Upper lobe of right lung (tissue), 1 donor: ENCODE measurements around the gene DYNC2LI1. TPM values are rescaled to one million over a fixed set of nuclear protein-coding genes. Genes with fewer than 3 reads are reported as not detected.

Experiments used
- ATAC-seq: fragments of 200-7000 bp; cut with Tn5 transposase; one replicate; pipeline ENCODE4 v1.9.1; 2020; ENCODE audit warnings: mild to moderate bottlenecking, moderate library complexity
- DNase-seq: peaks from one replicate; pipeline ENCODE4 v3.0.0-alpha.2; 2020
- H3K27ac ChIP-seq: fragments of 200-600 bp; one replicate; pipeline ENCODE4 v1.8.0; 2022
- H3K27me3 ChIP-seq: fragments of 200-600 bp; one replicate; pipeline ENCODE4 v1.8.0; 2022; ENCODE audit warnings: mild to moderate bottlenecking
- H3K36me3 ChIP-seq: fragments of 200-600 bp; one replicate; pipeline ENCODE4 v1.8.0; 2022
- H3K4me1 ChIP-seq: fragments of 200-600 bp; one replicate; pipeline ENCODE4 v1.8.0; 2022
- H3K4me3 ChIP-seq: fragments of 200-600 bp; one replicate; pipeline ENCODE4 v1.8.0; 2022; ENCODE audit warnings: mild to moderate bottlenecking
- H3K9me3 ChIP-seq: fragments of 200-600 bp; one replicate; pipeline ENCODE4 v1.8.0; 2022
- intact Hi-C: fragments of 100-400 bp; cut with DNase I; formaldehyde crosslinking; loops from one replicate; pipeline ENCODE4 v1.11.0; 2022
- total RNA-seq: library from RNA; stranded (reverse); fragmentation: NEBNext Ultra II Directional; extraction: Animal tissue kit (Norgen Biotek cat#: 25700); gene quantifications from one replicate; pipeline ENCODE4 v1.2.1, GENCODE V29; 2021
- TF ChIP-seq, protein P1 (sequence below): fragments of 200-600 bp; IDR thresholded peaks from one replicate; pipeline ENCODE4 v1.8.0; 2022; ENCODE audit warnings: antibody characterized with exemption
- donor health status: DM: no; HTN: yes; CAD: no; lungs with severe emphysema.

The DYNC2LI1 gene
- total RNA-seq, 1 donor from 2014 or later: 22.4 TPM

DNA sequence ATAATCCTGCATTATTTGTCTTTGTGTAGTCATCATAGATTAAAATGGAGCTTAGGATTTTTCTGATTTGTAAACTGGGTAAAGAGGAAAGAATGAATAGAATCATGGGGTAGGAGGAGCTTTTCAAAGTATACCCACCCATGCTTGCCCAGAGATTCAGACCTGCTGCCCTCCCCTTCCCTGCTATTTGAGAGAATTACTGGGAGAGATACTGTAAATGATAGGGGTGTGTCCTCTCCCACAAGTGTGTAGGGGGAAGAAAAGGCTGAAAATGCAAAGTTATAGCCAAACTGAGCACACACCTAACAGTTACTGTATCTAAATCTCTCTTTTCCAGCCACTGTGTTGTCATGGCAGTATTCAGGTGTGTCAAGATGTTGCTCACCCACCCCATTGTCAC is 21.5 kb upstream of the DYNC2LI1 start:
- TF ChIP-seq, protein P1, sequence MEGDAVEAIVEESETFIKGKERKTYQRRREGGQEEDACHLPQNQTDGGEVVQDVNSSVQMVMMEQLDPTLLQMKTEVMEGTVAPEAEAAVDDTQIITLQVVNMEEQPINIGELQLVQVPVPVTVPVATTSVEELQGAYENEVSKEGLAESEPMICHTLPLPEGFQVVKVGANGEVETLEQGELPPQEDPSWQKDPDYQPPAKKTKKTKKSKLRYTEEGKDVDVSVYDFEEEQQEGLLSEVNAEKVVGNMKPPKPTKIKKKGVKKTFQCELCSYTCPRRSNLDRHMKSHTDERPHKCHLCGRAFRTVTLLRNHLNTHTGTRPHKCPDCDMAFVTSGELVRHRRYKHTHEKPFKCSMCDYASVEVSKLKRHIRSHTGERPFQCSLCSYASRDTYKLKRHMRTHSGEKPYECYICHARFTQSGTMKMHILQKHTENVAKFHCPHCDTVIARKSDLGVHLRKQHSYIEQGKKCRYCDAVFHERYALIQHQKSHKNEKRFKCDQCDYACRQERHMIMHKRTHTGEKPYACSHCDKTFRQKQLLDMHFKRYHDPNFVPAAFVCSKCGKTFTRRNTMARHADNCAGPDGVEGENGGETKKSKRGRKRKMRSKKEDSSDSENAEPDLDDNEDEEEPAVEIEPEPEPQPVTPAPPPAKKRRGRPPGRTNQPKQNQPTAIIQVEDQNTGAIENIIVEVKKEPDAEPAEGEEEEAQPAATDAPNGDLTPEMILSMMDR: no peak
- intact Hi-C loops: no loop called here
- ATAC-seq: no peak
- no peaks in the 10 kb centered on the region for H3K9me3 ChIP-seq
- no peak for DNase-seq
- no peaks in the 10 kb centered on the region for H3K36me3 ChIP-seq
- H3K4me1 ChIP-seq: no peaks in the 10 kb centered on the region
- no peak overlapping the region for H3K27ac ChIP-seq
- H3K4me3 ChIP-seq: no peak overlapping the region
- no peaks in the 10 kb centered on the region for H3K27me3 ChIP-seq

DNA sequence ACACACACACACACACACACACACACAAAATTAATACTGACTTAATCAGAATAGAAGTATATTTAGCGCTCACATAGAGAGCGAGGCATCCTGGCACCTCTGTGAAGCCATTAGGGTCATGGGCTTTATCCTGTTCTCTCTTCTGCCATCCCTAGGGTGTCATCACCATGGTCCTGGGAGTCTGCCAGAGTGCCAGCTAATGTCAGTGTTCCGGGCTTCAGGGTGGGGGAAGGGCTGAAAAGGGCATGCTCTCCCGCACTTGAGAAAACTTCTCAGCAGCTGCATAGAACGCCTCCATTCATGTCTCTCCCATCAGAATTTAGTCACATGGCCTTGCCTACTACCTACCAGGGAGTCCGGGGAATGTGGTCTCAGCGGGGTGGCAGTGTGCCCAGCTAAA is 19.7 kb upstream of the DYNC2LI1 start:
- H3K4me3 ChIP-seq: no peak overlapping the region
- no peaks in the 10 kb centered on the region for H3K9me3 ChIP-seq
- peaks cover 1% of the 10 kb centered on the region for H3K4me1 ChIP-seq
- DNase-seq: no peak
- no peaks in the 10 kb centered on the region for H3K36me3 ChIP-seq
- H3K27me3 ChIP-seq: no peaks in the 10 kb centered on the region
- intact Hi-C loops: no loop called here
- H3K27ac ChIP-seq: no peak overlapping the region
- no peak for ATAC-seq
- TF ChIP-seq, protein P1: no peak

DNA sequence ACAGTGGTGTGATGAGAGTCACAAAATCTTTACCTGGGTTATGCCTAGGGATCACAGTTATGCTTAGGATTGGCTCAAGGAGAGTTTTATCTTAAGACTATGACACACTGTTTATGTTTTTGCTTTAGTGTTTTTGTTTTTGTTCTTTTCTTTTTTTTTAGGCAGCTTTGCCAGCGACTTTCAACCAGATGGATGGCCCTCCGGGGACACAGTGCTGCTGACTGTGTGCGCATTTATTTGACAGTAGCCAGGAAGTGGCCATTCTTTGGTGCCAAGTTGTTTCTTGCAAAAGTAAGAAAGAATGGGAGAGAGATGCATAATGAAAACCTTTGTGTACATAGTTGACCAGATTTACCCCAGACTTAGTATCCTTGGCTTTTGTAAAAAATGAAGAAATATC is 15.1 kb upstream of the DYNC2LI1 start:
- ATAC-seq (no peak), DNase-seq (no peak)
- intact Hi-C loops: no loop called here
- Histone ChIP-seq H3K36me3 (no peaks in the 10 kb centered on the region), H3K27ac (no peak overlapping the region), H3K4me1 (peaks cover 5% of the 10 kb centered on the region), H3K9me3 (no peaks in the 10 kb centered on the region), H3K4me3 (no peak overlapping the region), H3K27me3 (no peaks in the 10 kb centered on the region)
- TF ChIP-seq, protein P1: no peak

DNA sequence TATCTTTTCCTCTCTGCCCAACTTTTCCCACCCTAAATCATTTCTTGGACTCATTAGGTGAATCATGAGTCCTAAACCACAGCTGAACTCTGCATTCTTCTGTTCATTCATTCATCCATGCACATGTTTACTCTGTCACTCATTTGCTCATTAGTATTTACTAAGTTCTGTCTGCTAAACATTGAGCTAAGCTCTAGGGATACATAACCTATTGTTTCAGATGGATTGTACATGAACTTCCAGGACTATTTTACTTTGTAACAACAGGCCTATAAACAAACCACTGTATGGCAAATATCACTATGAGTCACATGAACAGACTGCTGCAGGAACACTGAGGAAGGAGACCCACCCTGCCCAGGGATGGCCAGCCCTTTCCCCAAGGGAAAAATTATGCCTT is 14.6 kb upstream of the DYNC2LI1 start:
- Histone ChIP-seq H3K9me3 (no peaks in the 10 kb centered on the region), H3K4me3 (no peak overlapping the region), H3K27me3 (no peaks in the 10 kb centered on the region), H3K27ac (no peak overlapping the region), H3K36me3 (no peaks in the 10 kb centered on the region), H3K4me1 (peaks cover 5% of the 10 kb centered on the region)
- TF ChIP-seq, protein P1: no peak
- no peak for DNase-seq
- intact Hi-C loops: no loop called here
- ATAC-seq: no peak

DNA sequence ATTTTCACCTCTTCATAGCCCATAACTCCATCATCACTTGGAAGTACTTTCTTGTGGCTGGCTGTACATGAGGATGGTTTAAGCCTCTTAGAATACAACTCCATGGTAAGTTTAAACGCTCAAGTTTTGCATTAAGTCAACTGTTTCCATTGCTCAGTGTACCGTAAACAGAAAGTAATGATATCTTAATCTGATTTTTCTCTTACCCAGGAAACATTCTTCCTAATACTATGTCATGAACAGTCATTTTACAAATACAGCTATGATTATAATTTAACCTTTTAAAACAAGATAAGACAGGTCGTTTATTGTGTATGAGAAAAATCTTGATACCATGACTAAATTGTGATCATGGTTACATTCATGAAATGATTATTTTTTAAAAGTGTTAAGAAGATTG is 11.6 kb upstream of the DYNC2LI1 start:
- Histone ChIP-seq H3K4me1 (peaks cover 5% of the 10 kb centered on the region), H3K9me3 (no peaks in the 10 kb centered on the region), H3K27ac (no peak overlapping the region), H3K27me3 (no peaks in the 10 kb centered on the region), H3K36me3 (peaks cover 8% of the 10 kb centered on the region), H3K4me3 (no peak overlapping the region)
- TF ChIP-seq, protein P1: no peak
- intact Hi-C loops: no loop called here
- DNase-seq (no peak), ATAC-seq (no peak)

DNA sequence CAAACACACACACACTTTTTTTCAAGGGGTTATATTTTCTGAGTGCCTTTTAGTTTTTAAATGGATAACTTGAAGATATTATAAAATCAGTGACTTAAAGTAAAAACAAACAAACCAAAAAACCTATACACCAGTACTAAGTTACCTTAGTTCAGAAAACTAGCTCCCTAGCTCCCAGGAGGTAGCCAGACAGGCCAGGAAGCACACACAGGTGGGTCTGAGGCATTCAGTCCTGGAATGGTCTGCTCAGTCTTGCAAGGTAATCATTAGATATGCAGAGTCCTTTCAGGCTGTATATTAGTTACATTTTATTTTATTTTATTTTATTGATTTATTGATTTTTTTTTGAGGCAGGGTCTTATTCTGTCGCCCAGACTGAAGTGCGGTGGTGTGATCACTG is 10.7 kb upstream of the DYNC2LI1 start:
- Histone ChIP-seq H3K36me3 (peaks cover 8% of the 10 kb centered on the region), H3K4me1 (peaks cover 5% of the 10 kb centered on the region), H3K27me3 (no peaks in the 10 kb centered on the region), H3K4me3 (no peak overlapping the region), H3K9me3 (no peaks in the 10 kb centered on the region), H3K27ac (no peak overlapping the region)
- TF ChIP-seq, protein P1: no peak
- ATAC-seq: no peak
- intact Hi-C loops: no loop called here
- no peak for DNase-seq
